Stimulated activated naive CD4-positive, alpha-beta T cell treated with Interleukin-2 at 50 U/mL for 16 hours (primary cell): ENCODE measurements around the gene FXYD5.
A peak's percentile ranks its signal among the peaks of the same experiment; 100 is the strongest.

Experiments
- DNase-seq: peaks from one replicate; lab custom pipeline; 2025; lab: John Stamatoyannopoulos, UW

Gene FXYD5

GRCh38 chr19:35157431-35157830 lies 2.9 kb downstream of the FXYD5 start:
- no peak for DNase-seq

GRCh38 chr19:35159606-35160005 lies 5.1 kb downstream of the FXYD5 start:
- no peak for DNase-seq

GRCh38 chr19:35160629-35161433 lies 6.3 kb downstream of the FXYD5 start:
- no peak for DNase-seq

GRCh38 chr19:35161434-35161743 lies 6.9 kb downstream of the FXYD5 start:
- no peak for DNase-seq

GRCh38 chr19:35162471-35163326 lies 8.2 kb downstream of the FXYD5 start:
- DNase-seq, result no peak

GRCh38 chr19:35164418-35164817 lies 9.9 kb downstream of the FXYD5 start:
- no peak for DNase-seq

GRCh38 chr19:35165200-35166058 lies 10.9 kb downstream of the FXYD5 start:
- DNase-seq, result no peak

GRCh38 chr19:35166100-35167063 lies 11.8 kb downstream of the FXYD5 start:
- no peak for DNase-seq

GRCh38 chr19:35167251-35168119 lies 12.9 kb downstream of the FXYD5 start:
- DNase-seq, result no peak

GRCh38 chr19:35168196-35168595 lies 13.7 kb downstream of the FXYD5 start:
- no peak for DNase-seq

GRCh38 chr19:35169221-35169995 lies 14.9 kb downstream of the FXYD5 start:
- peak; percentile 31 for DNase-seq

GRCh38 chr19:35170359-35171061 lies 16.0 kb downstream of the FXYD5 start:
- no peak for DNase-seq

- DNase-seq, result no peak
Observed at GRCh38 chr19:35171730-35172129, 17.2 kb downstream of the FXYD5 start.

GRCh38 chr19:35174226-35174625 lies 19.7 kb downstream of the FXYD5 start:
- DNase-seq, result no peak

GRCh38 chr19:35176181-35176570 lies 21.6 kb downstream of the FXYD5 start:
- no peak for DNase-seq

GRCh38 chr19:35177377-35178274 lies 23.1 kb downstream of the FXYD5 start:
- no peak for DNase-seq

GRCh38 chr19:35178701-35179100 lies 24.2 kb downstream of the FXYD5 start:
- no peak for DNase-seq

GRCh38 chr19:35179830-35180229 lies 25.3 kb downstream of the FXYD5 start:
- no peak for DNase-seq
